Keratinocyte (primary cell): ENCODE results near the gene LSM12. TPM values are rescaled to one million over a fixed set of nuclear protein-coding genes. Genes with fewer than 3 reads are reported as not detected.

Experiments
- DNase-seq: peaks from one replicate; pipeline ENCODE4 v3.0.0-alpha.2; 2011; ENCODE audit warnings: low read depth, missing footprints, low spot score
- FAIRE-seq: peaks from 2 replicates; lab custom pipeline; 2011; peaks lifted over from hg19 to GRCh38; lab: Jason Lieb, UNC
- H2AFZ ChIP-seq: 2 replicates; pipeline ENCODE4 v1.6.0; 2012; ENCODE audit warnings: low read length, control low read depth, inconsistent platforms; ENCODE audit not compliant: control insufficient read depth
- H3K27ac ChIP-seq: 2 replicates; pipeline ENCODE4 v1.5.1; 2011; ENCODE audit warnings: low read length; ENCODE audit not compliant: control insufficient read depth, insufficient read depth
- H3K27me3 ChIP-seq: 3 replicates; pipeline ENCODE4 v1.6.0; 2011; ENCODE audit warnings: low read length; ENCODE audit not compliant: control insufficient read depth, insufficient read depth; ENCODE audit errors: extremely low read depth
- H3K36me3 ChIP-seq, 2 experiments: 2 replicates in 1 of 2; 3 replicates in 1 of 2; pipeline ENCODE4 v1.5.1; 2011; ENCODE audit warnings: low read length in 2 of 2, mild to moderate bottlenecking in 1 of 2; ENCODE audit not compliant: control insufficient read depth in 2 of 2, insufficient read depth in 2 of 2; ENCODE audit errors: extremely low read depth in 1 of 2
- H3K4me1 ChIP-seq: 3 replicates; pipeline ENCODE4 v1.5.1; 2011; ENCODE audit warnings: low read length; ENCODE audit not compliant: control insufficient read depth, insufficient read depth; ENCODE audit errors: extremely low read depth
- H3K4me2 ChIP-seq: 3 replicates; pipeline ENCODE4 v1.6.0; 2011; ENCODE audit warnings: low read depth, low read length; ENCODE audit not compliant: control insufficient read depth, insufficient read depth; ENCODE audit errors: extremely low read depth
- H3K4me3 ChIP-seq, 3 experiments: fragments of 200-600 bp in 1 of 3; sonication (generic) in 1 of 3; 2 replicates in 2 of 3; 3 replicates in 1 of 3; pipeline ENCODE4 v1.5.1; 2011 to 2016; ENCODE audit warnings: low read length in 3 of 3, mild to moderate bottlenecking in 3 of 3, control low read depth in 2 of 3, inconsistent platforms in 1 of 3, low read depth in 1 of 3, mixed read lengths in 1 of 3, mixed run types in 1 of 3, moderate library complexity in 1 of 3; ENCODE audit not compliant: control insufficient read depth in 2 of 3, insufficient read depth in 2 of 3; ENCODE audit errors: extremely low read depth in 1 of 3
- H3K79me2 ChIP-seq: 2 replicates; pipeline ENCODE4 v1.6.0; 2012; ENCODE audit warnings: low read length; ENCODE audit not compliant: control insufficient read depth, insufficient read depth
- H3K9ac ChIP-seq: 3 replicates; pipeline ENCODE4 v1.6.0; 2011; ENCODE audit warnings: low read length; ENCODE audit not compliant: control insufficient read depth, insufficient read depth; ENCODE audit errors: extremely low read depth
- H3K9me1 ChIP-seq: 3 replicates; pipeline ENCODE4 v1.6.0; 2011; ENCODE audit warnings: low read length; ENCODE audit not compliant: control insufficient read depth, insufficient read depth; ENCODE audit errors: extremely low read depth
- H3K9me3 ChIP-seq: 2 replicates; pipeline ENCODE4 v1.5.1; 2012; ENCODE audit warnings: low read depth, low read length; ENCODE audit not compliant: control insufficient read depth
- H4K20me1 ChIP-seq: 3 replicates; pipeline ENCODE4 v1.6.0; 2011; ENCODE audit warnings: low read length; ENCODE audit not compliant: control insufficient read depth, insufficient read depth; ENCODE audit errors: extremely low read depth
- CTCF ChIP-seq, 3 experiments: IDR thresholded peaks in 1 of 3; conservative IDR thresholded peaks in 1 of 3; optimal IDR thresholded peaks in 1 of 3; 2 replicates in 2 of 3; 3 replicates in 1 of 3; pipeline versions ENCODE3 to v1.5.1; 2011; ENCODE audit warnings: low read length in 3 of 3, mild to moderate bottlenecking in 3 of 3, moderate library complexity in 2 of 3, control low read depth in 1 of 3, inconsistent platforms in 1 of 3; ENCODE audit not compliant: insufficient read depth in 2 of 3; ENCODE audit errors: extremely low read depth in 1 of 3
- EZH2 ChIP-seq: IDR thresholded peaks from one replicate; pipeline ENCODE4 v1.6.1; 2012; ENCODE audit warnings: inconsistent platforms, mild to moderate bottlenecking, low read length, moderate library complexity
- dilution Hi-C: fragments of 300-500 bp; cut with MboI; formaldehyde crosslinking; loops from one replicate; pipeline ENCODE4 v1.7.0; 2020; ENCODE audit warnings: low sequenced_read_pairs; ENCODE audit not compliant: extremely low pct_ligation_motif_present
- polyA plus RNA-seq, 5 experiments: library from polyadenylated mRNA; depleted of rRNA in 3 of 5; stranded (reverse) in 3 of 5; stranded (forward) in 1 of 5; unstranded in 1 of 5; fragments of >200 nt; gene quantifications; 1 replicate in 1 of 5; 2 replicates in 3 of 5; 3 replicates in 1 of 5; pipeline versions ENCODE4 v1.2.1 to v1.2.3, GENCODE V29; 2011 to 2012; ENCODE audit warnings: missing spikeins in 2 of 5, low read depth in 1 of 5, low replicate concordance in 1 of 5

The LSM12 gene
- polyA plus RNA-seq, 1 donor (not counting 4 experiments of a cell fraction or from before 2014, with no cell fraction given), result 49.5 TPM

- Histone ChIP-seq H2AFZ (no peak overlapping the region), H3K4me3 (no peak overlapping the region), H3K27me3 (peaks cover 25% of the 10 kb centered on the region), H3K36me3 (no peaks in the 10 kb centered on the region), H3K9me3 (no peaks in the 10 kb centered on the region), H3K27ac (no peak overlapping the region), H3K4me1 (no peaks in the 10 kb centered on the region), H3K9me1 (no peaks in the 10 kb centered on the region), H3K4me2 (no peak overlapping the region), H3K79me2 (no peaks in the 10 kb centered on the region), H3K9ac (no peak overlapping the region), H4K20me1 (no peaks in the 10 kb centered on the region)
- DNase-seq (no peak), FAIRE-seq (no peak)
- dilution Hi-C loops, result no loop called here
- TF ChIP-seq CTCF (optimal IDR thresholded peaks at IDR 0.05 in 1 of 3, IDR thresholded peaks at IDR 0.05 in 1 of 3, conservative IDR thresholded peaks at IDR 0.05 in 1 of 3; ENCODE audit: extremely low read depth in 1 of 3, insufficient read depth in 2 of 3, low read length in 3 of 3) (no peak), EZH2 (no peak)
These were observed 78.2 kb downstream of the LSM12 start for GRCh38 chr17:43988301-43988700.

- TF ChIP-seq CTCF (optimal IDR thresholded peaks at IDR 0.05 in 1 of 3, IDR thresholded peaks at IDR 0.05 in 1 of 3, conservative IDR thresholded peaks at IDR 0.05 in 1 of 3; ENCODE audit: extremely low read depth in 1 of 3, insufficient read depth in 2 of 3, low read length in 3 of 3) (no peak), EZH2 (no peak)
- Histone ChIP-seq H3K79me2 (no peaks in the 10 kb centered on the region), H2AFZ (no peak overlapping the region), H3K27me3 (peaks cover 34% of the 10 kb centered on the region), H3K4me3 (no peak overlapping the region), H3K9me3 (no peaks in the 10 kb centered on the region), H3K4me2 (no peak overlapping the region), H3K4me1 (no peaks in the 10 kb centered on the region), H3K9ac (no peak overlapping the region), H3K9me1 (no peaks in the 10 kb centered on the region), H4K20me1 (no peaks in the 10 kb centered on the region), H3K36me3 (no peaks in the 10 kb centered on the region), H3K27ac (no peak overlapping the region)
- dilution Hi-C loops, result no loop called here
- no peak for DNase-seq
- FAIRE-seq, result no peak
These were observed 79.1 kb downstream of the LSM12 start for GRCh38 chr17:43987131-43988021.
